Measurements from ENCODE around the gene VMP1. TPM values are rescaled to one million over a fixed set of nuclear protein-coding genes. Genes with fewer than 3 reads are reported as not detected.

Gene VMP1
- total RNA-seq, 1 experiment from 2014 or later = 72.8 TPM

GRCh38 chr17:59811209-59811608 is 103.8 kb downstream of the VMP1 start (continued):
- TF ChIP-seq CTCF (IDR thresholded peaks at IDR 0.05) (no peak), ZNF317 (CRISPR knock-in tag; IDR thresholded peaks at IDR 0.05; ENCODE audit: borderline replicate concordance, low read depth) (no peak), HMGXB4 (CRISPR knock-in tag; IDR thresholded peaks at IDR 0.05) (no peak), ZNF121 (CRISPR knock-in tag; IDR thresholded peaks at IDR 0.05) (no peak), FOXP1 (CRISPR knock-in tag; IDR thresholded peaks at IDR 0.05; ENCODE audit: borderline replicate concordance) (no peak), FOXK1 (CRISPR knock-in tag; IDR thresholded peaks at IDR 0.05) (no peak), ZNF416 (CRISPR knock-in tag; IDR thresholded peaks at IDR 0.05) (no peak), MXD4 (CRISPR knock-in tag; IDR thresholded peaks at IDR 0.05; ENCODE audit: borderline replicate concordance) (no peak), ZNF138 (CRISPR knock-in tag; conservative IDR thresholded peaks at IDR 0.05) (no peak), KAT7 (CRISPR knock-in tag; IDR thresholded peaks at IDR 0.05; ENCODE audit: borderline replicate concordance) (no peak), SP1 (CRISPR knock-in tag; conservative IDR thresholded peaks at IDR 0.05) (no peak), PREB (CRISPR knock-in tag; IDR thresholded peaks at IDR 0.05; ENCODE audit: borderline replicate concordance) (no peak), ZBTB43 (CRISPR knock-in tag; IDR thresholded peaks at IDR 0.05) (no peak)
- TF ChIP-seq, protein P1, sequence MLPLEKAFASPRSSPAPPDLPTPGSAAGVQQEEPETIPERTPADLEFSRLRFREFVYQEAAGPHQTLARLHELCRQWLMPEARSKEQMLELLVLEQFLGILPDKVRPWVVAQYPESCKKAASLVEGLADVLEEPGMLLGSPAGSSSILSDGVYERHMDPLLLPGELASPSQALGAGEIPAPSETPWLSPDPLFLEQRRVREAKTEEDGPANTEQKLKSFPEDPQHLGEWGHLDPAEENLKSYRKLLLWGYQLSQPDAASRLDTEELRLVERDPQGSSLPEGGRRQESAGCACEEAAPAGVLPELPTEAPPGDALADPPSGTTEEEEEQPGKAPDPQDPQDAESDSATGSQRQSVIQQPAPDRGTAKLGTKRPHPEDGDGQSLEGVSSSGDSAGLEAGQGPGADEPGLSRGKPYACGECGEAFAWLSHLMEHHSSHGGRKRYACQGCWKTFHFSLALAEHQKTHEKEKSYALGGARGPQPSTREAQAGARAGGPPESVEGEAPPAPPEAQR (CRISPR knock-in tag; IDR thresholded peaks at IDR 0.05) = no peak

GRCh38 chr17:59812139-59812538 is 104.7 kb downstream of the VMP1 start:
- H3K9me3 Mint-ChIP-seq = no peaks in the 10 kb centered on the region
- no peaks in the 10 kb centered on the region for H3K4me1 Mint-ChIP-seq
- ATAC-seq (no peak), DNase-seq (ENCODE audit: low spot score) (no peak)
- no peaks in the 10 kb centered on the region for H3K27me3 Mint-ChIP-seq (ENCODE audit: low read depth)
- H3K27ac Mint-ChIP-seq = no peak overlapping the region
- ChIA-PET POLR2A (no interaction called here), CTCF (no interaction called here)
- TF ChIP-seq SOX15 (CRISPR knock-in tag; IDR thresholded peaks at IDR 0.05) (no peak), ZNF219 (CRISPR knock-in tag; IDR thresholded peaks at IDR 0.05; ENCODE audit: borderline replicate concordance) (no peak), PREB (CRISPR knock-in tag; IDR thresholded peaks at IDR 0.05; ENCODE audit: borderline replicate concordance) (no peak), ZMAT4 (CRISPR knock-in tag; IDR thresholded peaks at IDR 0.05) (no peak), HMGA2 (CRISPR knock-in tag; IDR thresholded peaks at IDR 0.05) (no peak), ATF3 (CRISPR knock-in tag; conservative IDR thresholded peaks at IDR 0.05) (no peak)
- H3K4me3 Mint-ChIP-seq = no peak overlapping the region
- peaks cover 17% of the 10 kb centered on the region for H3K36me3 Mint-ChIP-seq

Measured in WTC11 (cell line).